Activated T-cell treated with anti-CD3 and anti-CD28 coated beads, Interleukin-2, amount 50 U/mL, for 72 hours (primary cell): Measurements from ENCODE around the gene PAK5. TPM values are rescaled to one million over a fixed set of nuclear protein-coding genes. Genes with fewer than 3 reads are reported as not detected.
A peak's percentile ranks its signal among the peaks of the same experiment; 100 is the strongest.

Experiments
- ATAC-seq, 2 donors: fragments of 150-1000 bp; cut with Tn5 transposase; replicated peaks in 1 of 2; 2 replicates each; pipeline ENCODE4 v1.10.0; 2021; ENCODE audit warnings: moderate library complexity in 2 of 2, mild to moderate bottlenecking in 1 of 2
- DNase-seq, 2 donors: peaks; one replicate each; pipeline ENCODE4 v3.0.0; 2021 to 2022; ENCODE audit warnings: mixed read lengths in 1 of 2
- H3K27ac Mint-ChIP-seq: one replicate; pipeline ENCODE4 v1.8.0; 2022; ENCODE audit warnings: mild to moderate bottlenecking, moderate library complexity, mixed read lengths
- H3K27me3 Mint-ChIP-seq: one replicate; pipeline ENCODE4 v1.8.0; 2022; ENCODE audit warnings: low read depth, mixed read lengths
- H3K36me3 Mint-ChIP-seq, 2 donors: one replicate each; pipeline ENCODE4 v1.8.0; 2022; ENCODE audit warnings: mixed read lengths in 2 of 2, mild to moderate bottlenecking in 1 of 2; ENCODE audit not compliant: insufficient read depth in 2 of 2
- H3K4me1 Mint-ChIP-seq: one replicate; pipeline ENCODE4 v1.8.0; 2022; ENCODE audit warnings: low read depth, mixed read lengths
- H3K4me3 Mint-ChIP-seq, 2 donors: one replicate each; pipeline ENCODE4 v1.8.0; 2022; ENCODE audit warnings: mild to moderate bottlenecking in 2 of 2, mixed read lengths in 2 of 2, moderate library complexity in 2 of 2
- H3K9me3 Mint-ChIP-seq, 2 donors: one replicate each; pipeline ENCODE4 v1.8.0; 2022; ENCODE audit warnings: mixed read lengths in 2 of 2
- total RNA-seq, 2 donors: library from RNA; stranded (reverse); gene quantifications; one replicate each; pipeline ENCODE4 v1.2.3, GENCODE V29; 2022

The PAK5 gene
- not detected for total RNA-seq

DNA sequence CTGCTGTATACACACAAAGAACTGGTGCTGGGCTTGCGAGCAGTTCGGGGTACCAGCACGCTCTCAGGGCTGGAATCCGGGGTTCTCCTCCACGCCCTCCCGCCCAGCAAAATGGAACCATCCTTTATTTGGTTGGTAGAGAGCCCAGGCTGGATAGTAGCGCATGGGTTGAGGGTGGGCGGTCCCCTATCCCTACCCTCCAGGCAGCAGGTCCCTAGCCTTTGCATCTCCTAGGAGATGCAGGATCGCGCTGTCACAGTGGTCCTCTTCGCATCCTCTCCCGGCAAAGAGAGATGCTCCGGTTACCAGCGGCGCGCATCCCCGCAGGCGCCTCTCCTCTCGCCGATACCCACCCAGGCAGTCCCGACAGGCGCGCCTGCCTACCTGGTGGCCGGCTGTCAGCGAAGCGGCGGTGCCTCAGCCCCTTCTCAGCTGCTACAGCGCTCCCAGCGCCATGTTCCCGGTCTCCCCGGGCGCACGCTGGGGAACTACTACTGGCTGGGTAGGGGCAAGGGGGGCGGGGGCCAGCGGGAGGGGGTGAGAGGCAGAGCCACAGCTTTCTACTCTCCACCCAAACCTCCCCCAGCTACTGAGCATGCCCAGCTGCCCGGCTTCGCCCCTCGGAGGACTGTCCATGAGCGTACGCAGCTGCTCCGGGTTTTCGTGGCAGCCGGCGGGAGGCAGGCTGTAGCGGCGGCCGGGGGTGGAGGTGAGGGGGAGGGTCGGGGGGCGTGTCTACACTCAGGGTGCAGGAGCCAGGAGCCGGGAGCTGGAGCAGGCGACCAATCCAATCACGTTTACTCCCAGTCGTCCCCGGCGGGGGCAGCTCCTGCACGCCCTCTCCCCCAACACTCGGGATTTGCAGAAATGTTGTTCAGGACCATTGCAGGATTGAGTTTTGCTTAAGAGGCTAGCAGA is at the start of gene PAK5:
TSS of gene PAK5 (minus strand) at position 699 of the 918 bp plus-strand sequence. CDS start 194,748 bp downstream, outside the sequence.
- Mint-ChIP-seq H3K27ac (no peak within 1 kb of the TSS), H3K36me3 (no peaks in the 10 kb centered on the region), H3K9me3 (peaks cover 2 to 6% of the 10 kb centered on the region in 2 donors), H3K4me3 (no peak within 1 kb of the TSS), H3K4me1 (no peaks in the 10 kb centered on the region), H3K27me3 (peaks cover 20% of the 10 kb centered on the region)
- no peak for ATAC-seq
- DNase-seq, result no peak

DNA sequence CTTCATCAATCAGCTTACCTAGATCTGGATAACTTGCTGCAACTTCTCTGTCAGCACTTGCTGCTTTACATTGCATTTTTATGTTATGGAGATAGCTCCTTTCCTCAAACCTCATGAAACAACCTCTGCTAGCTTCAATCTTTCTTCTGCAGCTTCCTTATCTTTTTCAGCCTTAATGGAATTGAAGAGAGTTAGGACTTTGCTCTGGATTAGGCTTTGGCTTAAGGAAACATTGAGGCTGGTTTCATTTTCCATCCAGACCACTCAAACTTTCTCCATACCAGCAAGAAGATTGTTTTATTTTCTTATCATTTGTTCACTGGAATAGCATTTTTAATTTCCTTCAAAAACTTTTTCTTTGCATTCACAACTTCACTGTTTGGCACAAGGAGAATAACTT is 48.8 kb upstream of the PAK5 start:
- no peak for ATAC-seq
- H3K4me3 Mint-ChIP-seq, result no peak overlapping the region

DNA sequence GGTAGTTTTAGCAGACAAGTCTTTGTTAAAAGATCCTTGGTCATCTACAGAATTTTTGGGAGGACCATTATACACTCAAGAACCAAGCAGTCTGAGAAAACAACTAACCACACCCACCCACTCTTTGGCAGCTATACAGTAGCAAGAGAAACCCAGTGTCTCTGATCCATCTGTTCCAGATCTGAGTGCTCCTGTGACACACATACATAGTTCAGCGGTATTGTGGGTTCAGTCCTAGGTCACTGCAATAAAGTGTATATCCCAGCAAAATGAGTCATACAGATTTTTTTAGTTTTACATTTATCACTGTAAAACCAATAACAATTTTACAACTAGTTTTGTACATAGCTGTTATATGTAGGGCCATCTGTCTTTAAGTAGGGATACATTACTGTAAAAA is 47.4 kb upstream of the PAK5 start:
- peak in 1 of 2 donors; percentile 66 for ATAC-seq
- DNase-seq, result no peak
- Mint-ChIP-seq H3K36me3 (no peaks in the 10 kb centered on the region), H3K9me3 (peaks cover 2% of the 10 kb centered on the region in 2 donors), H3K27me3 (no peaks in the 10 kb centered on the region), H3K4me3 (no peak overlapping the region), H3K27ac (no peak overlapping the region), H3K4me1 (no peaks in the 10 kb centered on the region)

More for the DNA sequence above, 48.8 kb upstream of the PAK5 start:
- H3K36me3 Mint-ChIP-seq, result no peaks in the 10 kb centered on the region
- DNase-seq, result no peak
- no peaks in the 10 kb centered on the region for H3K4me1 Mint-ChIP-seq
- H3K27ac Mint-ChIP-seq, result no peak overlapping the region
- H3K9me3 Mint-ChIP-seq, result peaks cover 2% of the 10 kb centered on the region in 2 donors
- no peaks in the 10 kb centered on the region for H3K27me3 Mint-ChIP-seq

DNA sequence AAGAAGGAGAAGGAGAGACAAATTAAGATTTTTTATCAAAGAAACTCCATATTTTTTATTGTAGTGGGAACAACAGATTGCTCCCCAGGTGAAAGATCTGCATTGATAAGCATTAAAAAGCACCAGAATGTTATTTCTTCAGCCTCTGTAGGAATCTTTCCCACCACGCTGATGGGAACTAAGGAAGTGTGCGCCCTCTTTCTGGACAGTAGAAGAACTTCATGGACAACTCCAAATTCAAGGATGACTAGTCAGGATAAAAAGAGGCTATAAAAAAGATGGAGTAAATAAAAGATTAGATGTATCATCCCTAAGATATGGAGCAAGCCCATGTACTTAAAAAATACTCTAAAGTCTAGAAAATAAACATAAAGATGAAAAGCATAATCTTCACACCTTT is 45.8 kb upstream of the PAK5 start:
- Mint-ChIP-seq H3K4me3 (no peak overlapping the region), H3K27me3 (no peaks in the 10 kb centered on the region), H3K4me1 (no peaks in the 10 kb centered on the region), H3K27ac (no peak overlapping the region), H3K36me3 (no peaks in the 10 kb centered on the region), H3K9me3 (peaks cover 2 to 3% of the 10 kb centered on the region in 2 donors)
- ATAC-seq, result no peak
- no peak for DNase-seq

DNA sequence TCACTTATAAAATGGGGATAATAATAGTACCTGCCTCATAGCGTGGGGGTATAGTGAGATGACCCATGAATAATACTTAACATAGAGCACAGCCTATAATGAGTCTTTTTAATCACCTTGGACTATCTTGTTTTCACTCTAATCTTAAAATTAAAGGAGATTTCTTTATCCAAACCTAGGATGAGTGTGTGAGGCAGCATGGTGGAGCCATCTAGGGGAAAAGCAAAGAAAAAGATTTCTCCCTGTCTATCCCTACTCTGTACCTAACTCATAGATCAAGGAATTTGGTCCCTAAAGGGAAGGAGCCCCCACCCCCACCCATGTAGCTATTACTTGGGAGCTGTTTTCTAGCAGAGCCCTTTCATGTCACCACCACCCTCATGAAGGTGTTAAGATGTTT is 45.2 kb upstream of the PAK5 start:
- H3K9me3 Mint-ChIP-seq, result peaks cover under 1 to 2% of the 10 kb centered on the region in 2 donors
- no peaks in the 10 kb centered on the region for H3K27me3 Mint-ChIP-seq
- H3K27ac Mint-ChIP-seq, result no peak overlapping the region
- no peak overlapping the region for H3K4me3 Mint-ChIP-seq
- DNase-seq (no peak), ATAC-seq (no peak)
- no peaks in the 10 kb centered on the region for H3K4me1 Mint-ChIP-seq
- no peaks in the 10 kb centered on the region for H3K36me3 Mint-ChIP-seq

DNA sequence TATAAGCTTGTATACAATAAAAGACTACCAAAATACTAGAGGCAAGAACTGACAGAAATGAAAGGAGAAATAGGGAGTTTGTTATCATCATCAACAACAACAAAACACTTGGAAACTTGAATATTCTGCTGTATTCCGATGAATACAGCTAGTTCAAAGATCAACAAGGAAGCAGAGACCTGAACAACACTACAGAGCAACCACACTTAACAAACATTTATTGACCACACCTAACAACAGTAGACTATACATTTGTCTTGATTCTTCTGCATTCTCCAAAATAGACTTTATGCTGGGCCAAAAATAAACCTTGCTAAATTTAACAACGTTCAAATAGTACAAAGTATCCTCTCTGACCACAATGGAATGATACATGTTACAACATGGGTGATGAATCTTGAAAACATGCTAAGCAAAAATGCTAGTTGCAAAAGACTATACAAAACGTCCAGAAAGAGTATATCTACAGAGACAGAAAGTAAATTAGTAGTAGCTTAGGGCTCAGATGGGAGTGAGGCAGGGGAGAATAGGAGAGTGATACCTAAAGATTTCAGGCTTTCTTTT is 39.1 kb upstream of the PAK5 start:
- Mint-ChIP-seq H3K36me3 (peaks cover 0 to 4% of the 10 kb centered on the region in 2 donors), H3K27ac (no peak overlapping the region), H3K4me1 (no peaks in the 10 kb centered on the region), H3K27me3 (no peaks in the 10 kb centered on the region), H3K4me3 (no peak overlapping the region), H3K9me3 (peaks cover 0 to 2% of the 10 kb centered on the region in 2 donors)
- no peak for DNase-seq
- ATAC-seq, result no peak

DNA sequence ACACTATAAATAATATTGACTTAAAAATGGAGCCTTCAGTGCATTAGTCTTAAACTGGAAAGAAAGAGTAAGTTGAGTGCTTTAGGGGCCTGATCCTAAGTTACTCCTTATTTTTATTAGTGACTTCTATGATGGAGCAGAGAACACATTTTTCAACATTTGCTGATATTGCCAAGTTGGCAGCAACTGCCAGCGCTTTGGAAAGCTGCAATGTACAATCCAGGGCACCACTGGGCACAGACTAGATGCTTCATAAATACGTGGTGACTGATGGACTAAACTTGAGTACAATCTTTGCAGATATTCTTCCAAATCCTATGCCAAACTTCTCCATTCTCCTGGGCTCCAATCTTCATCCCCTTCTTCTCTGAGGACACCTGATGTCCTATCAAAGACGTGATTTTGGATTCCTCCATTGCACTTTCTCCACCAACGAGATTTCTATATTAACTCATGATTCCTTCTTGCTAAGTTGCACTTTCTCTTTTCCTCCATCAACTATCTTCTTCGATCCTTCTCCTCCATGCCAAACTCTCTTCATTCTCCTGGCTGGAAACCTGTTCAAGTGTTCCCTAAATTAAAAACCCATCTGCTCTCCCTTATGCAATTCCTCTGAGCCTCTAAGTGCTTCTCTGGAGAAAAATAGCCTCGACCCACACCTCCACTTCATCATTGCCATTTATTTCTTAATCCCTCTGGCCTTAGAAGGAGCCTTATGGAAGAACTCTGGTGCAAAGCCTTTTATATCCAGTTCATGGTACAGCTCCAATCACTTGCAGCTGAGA is 28.5 kb upstream of the PAK5 start:
- ATAC-seq (no peak), DNase-seq (no peak)
- H3K27me3 Mint-ChIP-seq, result no peaks in the 10 kb centered on the region
- H3K36me3 Mint-ChIP-seq, result no peaks in the 10 kb centered on the region
- H3K9me3 Mint-ChIP-seq, result peaks cover 5 to 6% of the 10 kb centered on the region in 2 donors
- no peaks in the 10 kb centered on the region for H3K4me1 Mint-ChIP-seq
- H3K4me3 Mint-ChIP-seq, result no peak overlapping the region
- no peak overlapping the region for H3K27ac Mint-ChIP-seq

DNA sequence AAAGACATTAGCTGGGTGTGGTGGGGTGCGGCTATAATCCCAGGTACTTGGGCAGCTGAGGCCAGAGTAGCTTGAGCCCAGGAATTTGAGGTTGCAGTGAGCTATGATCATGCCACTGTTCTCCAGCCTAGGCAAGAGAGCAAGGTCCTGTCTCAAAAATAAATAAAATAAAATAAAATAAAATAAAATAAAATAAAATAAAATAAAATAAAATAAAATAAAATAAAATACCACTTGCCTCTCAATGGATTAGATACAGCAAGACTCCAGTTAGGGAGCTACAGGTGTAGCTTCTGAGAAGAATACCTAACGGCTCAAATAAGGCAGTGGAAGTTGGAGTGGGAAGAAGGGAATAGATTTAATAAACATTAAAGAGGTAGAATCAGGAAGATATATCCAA is 13.7 kb upstream of the PAK5 start:
- peaks cover 5% of the 10 kb centered on the region in 2 donors for H3K9me3 Mint-ChIP-seq
- H3K4me3 Mint-ChIP-seq, result no peak overlapping the region
- no peak for ATAC-seq
- H3K4me1 Mint-ChIP-seq, result no peaks in the 10 kb centered on the region
- no peaks in the 10 kb centered on the region for H3K27me3 Mint-ChIP-seq
- DNase-seq, result no peak
- no peaks in the 10 kb centered on the region for H3K36me3 Mint-ChIP-seq
- H3K27ac Mint-ChIP-seq, result no peak overlapping the region

DNA sequence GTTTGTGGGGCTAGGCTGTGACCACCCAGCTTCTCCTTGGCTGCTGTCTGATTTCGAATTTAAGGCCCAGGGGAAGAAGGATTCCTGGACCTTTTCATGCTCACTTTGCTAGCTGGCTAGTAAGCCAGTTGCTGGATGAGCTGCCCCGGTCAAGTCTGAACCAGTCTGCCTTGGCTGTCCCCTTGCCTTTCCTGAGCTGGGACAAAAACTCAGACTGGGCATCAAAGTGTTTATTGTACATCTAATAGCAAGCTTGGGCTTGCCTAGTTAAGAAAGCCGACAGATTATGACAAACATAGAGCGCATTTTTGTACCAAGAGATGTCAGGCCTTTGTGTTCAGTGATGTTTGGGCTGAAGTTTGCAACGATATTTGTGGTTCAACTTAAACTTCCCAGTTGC is 750 bp upstream of the PAK5 start:
- H3K9me3 Mint-ChIP-seq, result peaks cover 2 to 6% of the 10 kb centered on the region in 2 donors
- H3K27ac Mint-ChIP-seq, result no peak overlapping the region
- ATAC-seq, result no peak
- no peak overlapping the region for H3K4me3 Mint-ChIP-seq
- H3K36me3 Mint-ChIP-seq, result no peaks in the 10 kb centered on the region
- no peak for DNase-seq
- peaks cover 20% of the 10 kb centered on the region for H3K27me3 Mint-ChIP-seq
- no peaks in the 10 kb centered on the region for H3K4me1 Mint-ChIP-seq

DNA sequence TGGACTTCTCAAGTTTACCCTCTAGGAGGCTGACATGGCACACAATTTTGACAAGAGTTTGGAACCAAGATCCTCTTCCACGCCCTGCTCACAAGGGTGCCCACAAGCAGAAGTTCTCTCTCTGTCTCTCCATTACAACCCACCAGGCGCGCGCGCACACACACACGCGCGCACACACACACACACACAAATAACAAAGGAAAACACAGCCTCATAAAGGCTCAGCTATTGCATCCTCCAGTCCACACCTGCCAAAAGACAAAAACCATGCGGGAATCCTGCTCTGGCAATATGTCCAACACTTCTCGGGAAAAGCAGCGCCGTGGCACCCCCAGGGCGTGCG is 870 bp downstream of the PAK5 start:
- no peaks in the 10 kb centered on the region for H3K36me3 Mint-ChIP-seq
- DNase-seq (no peak), ATAC-seq (no peak)
- H3K4me1 Mint-ChIP-seq, result no peaks in the 10 kb centered on the region
- H3K27me3 Mint-ChIP-seq, result peaks cover 20% of the 10 kb centered on the region
- no peak overlapping the region for H3K27ac Mint-ChIP-seq
- no peak overlapping the region for H3K4me3 Mint-ChIP-seq
- peaks cover 2 to 6% of the 10 kb centered on the region in 2 donors for H3K9me3 Mint-ChIP-seq

DNA sequence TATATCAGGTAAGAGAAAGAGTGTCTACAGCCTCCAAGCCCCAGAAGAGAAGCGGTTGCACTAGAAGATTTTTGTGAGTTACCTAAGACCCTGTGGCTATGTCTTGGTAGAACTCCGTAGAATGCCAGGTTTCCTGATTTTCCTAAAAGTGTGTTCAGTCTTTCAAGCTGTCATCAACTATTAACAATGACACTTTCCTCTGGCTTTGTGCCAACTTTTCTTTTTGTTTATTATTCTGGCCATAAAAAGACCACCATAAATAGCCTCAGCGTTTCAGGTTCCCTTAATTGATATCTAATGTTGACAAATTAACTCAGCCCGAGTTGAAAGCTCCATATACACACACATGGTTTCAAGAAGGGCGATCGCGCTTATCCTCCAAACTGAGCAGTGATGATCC is 1.2 kb downstream of the PAK5 start:
- Mint-ChIP-seq H3K27me3 (peaks cover 20% of the 10 kb centered on the region), H3K9me3 (peaks cover 2 to 6% of the 10 kb centered on the region in 2 donors), H3K27ac (no peak overlapping the region), H3K4me3 (no peak overlapping the region), H3K36me3 (no peaks in the 10 kb centered on the region), H3K4me1 (no peaks in the 10 kb centered on the region)
- no peak for ATAC-seq
- no peak for DNase-seq

DNA sequence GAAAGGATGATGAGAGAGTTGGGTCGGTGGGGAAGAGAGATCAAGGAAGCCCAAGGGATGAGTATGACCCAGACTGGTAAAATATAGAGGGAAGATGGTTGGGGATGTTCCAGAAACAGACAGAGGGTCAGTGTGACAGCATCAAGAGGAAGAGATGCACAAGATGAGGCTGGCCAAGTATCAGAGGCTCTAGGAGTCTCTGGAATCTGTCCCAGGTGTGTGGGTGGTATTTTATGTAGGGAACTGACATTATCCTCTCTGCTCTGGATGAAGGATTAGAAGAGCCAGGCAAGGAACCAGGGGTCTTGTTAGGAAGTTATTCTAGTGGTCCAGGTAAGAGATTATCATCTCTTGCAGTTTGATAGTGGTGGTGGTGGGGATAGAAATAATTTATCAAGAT is 3.6 kb downstream of the PAK5 start:
- no peak for DNase-seq
- H3K27ac Mint-ChIP-seq, result no peak overlapping the region
- H3K4me1 Mint-ChIP-seq, result no peaks in the 10 kb centered on the region
- H3K4me3 Mint-ChIP-seq, result no peak overlapping the region
- H3K36me3 Mint-ChIP-seq, result no peaks in the 10 kb centered on the region
- H3K27me3 Mint-ChIP-seq, result peaks cover 20% of the 10 kb centered on the region
- ATAC-seq, result no peak
- peaks cover 0 to 2% of the 10 kb centered on the region in 2 donors for H3K9me3 Mint-ChIP-seq

DNA sequence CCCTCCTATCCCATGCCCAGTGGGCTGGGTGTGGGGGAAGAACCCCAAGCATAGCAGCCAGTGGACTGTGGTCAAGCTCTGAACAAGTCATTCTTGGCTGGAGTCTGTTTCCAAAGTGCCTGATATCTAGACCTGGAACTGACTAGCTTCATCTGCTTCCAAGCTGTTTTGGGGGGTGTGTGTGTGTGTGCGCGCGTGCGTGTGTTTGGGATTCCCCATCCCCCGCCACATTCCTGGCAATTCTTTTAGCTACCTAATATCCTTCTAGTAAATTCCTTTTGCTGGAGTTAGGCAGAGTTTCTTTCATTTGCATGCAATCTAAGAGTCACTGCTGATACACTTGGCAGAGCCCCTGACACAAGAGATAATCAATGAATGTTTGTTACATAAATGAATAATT is 7.8 kb downstream of the PAK5 start:
- H3K36me3 Mint-ChIP-seq, result no peaks in the 10 kb centered on the region

More for the DNA sequence above, 7.8 kb downstream of the PAK5 start:
- ATAC-seq (no peak), DNase-seq (no peak)
- Mint-ChIP-seq H3K4me1 (no peaks in the 10 kb centered on the region), H3K9me3 (peaks cover 1 to 2% of the 10 kb centered on the region in 2 donors), H3K27ac (no peak overlapping the region), H3K4me3 (no peak overlapping the region), H3K27me3 (no peaks in the 10 kb centered on the region)
